Neuronal stem cell (in vitro differentiated cells): ENCODE data around the gene TMPRSS6.

Source experiments
- DNase-seq: peaks from one replicate; pipeline ENCODE4 v3.0.0-alpha.2; 2013; ENCODE audit warnings: low spot score
- H2AFZ ChIP-seq: one replicate; pipeline ENCODE4 v1.6.1; 2013; ENCODE audit warnings: mild to moderate bottlenecking, low read length, inconsistent platforms
- H2AK5ac ChIP-seq: 2 replicates; pipeline ENCODE4 v1.6.1; 2013; ENCODE audit warnings: low read depth, mild to moderate bottlenecking, inconsistent platforms, low read length, moderate library complexity, mixed read lengths
- H2BK120ac ChIP-seq: 2 replicates; pipeline ENCODE4 v1.6.1; 2013; ENCODE audit warnings: low read depth, mild to moderate bottlenecking, inconsistent platforms, low read length, moderate library complexity, mixed read lengths
- H2BK12ac ChIP-seq: one replicate; pipeline ENCODE4 v1.6.1; 2013; ENCODE audit warnings: low read length, inconsistent platforms
- H2BK15ac ChIP-seq: 2 replicates; pipeline ENCODE4 v1.6.1; 2013; ENCODE audit warnings: mild to moderate bottlenecking, low read length, inconsistent platforms, mixed read lengths
- H2BK5ac ChIP-seq: one replicate; pipeline ENCODE4 v1.6.1; 2013; ENCODE audit warnings: inconsistent platforms, mild to moderate bottlenecking, low read length, moderate library complexity
- H3K14ac ChIP-seq: one replicate; pipeline ENCODE4 v1.6.1; 2013; ENCODE audit warnings: low read length, inconsistent platforms
- H3K18ac ChIP-seq: 2 replicates; pipeline ENCODE4 v1.6.1; 2013; ENCODE audit warnings: low read length, inconsistent platforms
- H3K23ac ChIP-seq: 2 replicates; pipeline ENCODE4 v1.6.1; 2013; ENCODE audit warnings: low read depth, mild to moderate bottlenecking, mixed read lengths, low read length, inconsistent platforms; ENCODE audit not compliant: poor library complexity
- H3K27ac ChIP-seq: replicated peaks from 3 replicates; pipeline ENCODE4 v1.5.1; 2013; ENCODE audit warnings: low read length, inconsistent platforms
- H3K27me3 ChIP-seq, 3 experiments: 2 replicates each; pipeline ENCODE4 v1.6.1; 2013; ENCODE audit warnings: low read length in 3 of 3, mild to moderate bottlenecking in 2 of 3, inconsistent platforms in 1 of 3, low read depth in 1 of 3, mixed read lengths in 1 of 3, moderate library complexity in 1 of 3; ENCODE audit not compliant: control insufficient read depth in 3 of 3, insufficient read depth in 3 of 3
- H3K36me3 ChIP-seq, 2 donors: replicated peaks in 1 of 2; 2 replicates each; pipeline ENCODE4 v1.6.1; 2013; ENCODE audit warnings: low read length in 2 of 2; ENCODE audit not compliant: control insufficient read depth in 2 of 2, insufficient read depth in 2 of 2
- H3K4ac ChIP-seq: 2 replicates; pipeline ENCODE4 v1.6.1; 2013; ENCODE audit warnings: inconsistent platforms, mild to moderate bottlenecking, low read length, moderate library complexity
- H3K4me1 ChIP-seq, 2 donors: 1 replicate in 1 of 2; 2 replicates in 1 of 2; pipeline ENCODE4 v1.6.1; 2013; ENCODE audit warnings: low read length in 2 of 2, low read depth in 1 of 2; ENCODE audit not compliant: control insufficient read depth in 2 of 2, insufficient read depth in 1 of 2
- H3K4me2 ChIP-seq: one replicate; pipeline ENCODE4 v1.6.1; 2013; ENCODE audit warnings: mild to moderate bottlenecking, low read length, inconsistent platforms; ENCODE audit not compliant: insufficient read depth, poor library complexity, severe bottlenecking
- H3K4me3 ChIP-seq, 2 donors: 2 replicates each; pipeline ENCODE4 v1.5.1; 2013; ENCODE audit warnings: low read length in 2 of 2, mild to moderate bottlenecking in 2 of 2, inconsistent platforms in 1 of 2, moderate library complexity in 1 of 2
- H3K79me1 ChIP-seq: one replicate; pipeline ENCODE4 v1.6.1; 2013; ENCODE audit warnings: low read depth, mild to moderate bottlenecking, inconsistent platforms, low read length, moderate library complexity
- H3K9ac ChIP-seq: one replicate; pipeline ENCODE4 v1.6.1; 2013; ENCODE audit warnings: mild to moderate bottlenecking, low read depth, low read length, inconsistent platforms; ENCODE audit not compliant: poor library complexity
- H3K9me3 ChIP-seq, 2 donors: replicated peaks in 1 of 2; 2 replicates each; pipeline versions ENCODE3 to v1.6.1; 2013; ENCODE audit warnings: low read length in 2 of 2, mild to moderate bottlenecking in 2 of 2, inconsistent platforms in 1 of 2, low read depth in 1 of 2, mixed read lengths in 1 of 2, moderate library complexity in 1 of 2; ENCODE audit not compliant: control insufficient read depth in 2 of 2, insufficient read depth in 1 of 2
- H4K8ac ChIP-seq: one replicate; pipeline ENCODE4 v1.6.1; 2013; ENCODE audit warnings: low read depth, mild to moderate bottlenecking, inconsistent platforms, low read length, moderate library complexity
- H4K91ac ChIP-seq: one replicate; pipeline ENCODE4 v1.6.1; 2013; ENCODE audit warnings: low read length, low read depth, mild to moderate bottlenecking, inconsistent platforms; ENCODE audit not compliant: poor library complexity
- WGBS, 2 donors: extraction: QIAGEN DNeasy Blood & Tissue Kit; methylation state at CpG; one replicate each; pipeline ENCODE4 v1.1.7; 2013; ENCODE audit warnings: missing lambda C conversion rate in 2 of 2, mixed read lengths in 1 of 2; ENCODE audit not compliant: insufficient read length in 2 of 2, insufficient replicate concordance in 1 of 2; ENCODE audit errors: extremely low coverage in 2 of 2; 5-methylcytosine and 5-hydroxymethylcytosine counted together

Gene TMPRSS6

GRCh38 chr22:37103151-37103550, 6.4 kb downstream of the TMPRSS6 start:
- H3K4me3 ChIP-seq, result no peak overlapping the region
- H4K8ac ChIP-seq, result no peak overlapping the region
- peak overlapping the region; percentile 56 for H2BK15ac ChIP-seq
- peak overlapping the region; percentile 9 for H3K14ac ChIP-seq
- H3K4me2 ChIP-seq, result no peak overlapping the region
- H3K79me1 ChIP-seq, result no peaks in the 10 kb centered on the region
- no peak overlapping the region for H3K9ac ChIP-seq
- WGBS, 2 donors, result no CpG with 5 or more reads among the region's 18 CpGs
- DNase-seq, result no peak
- no peaks in the 10 kb centered on the region for H3K9me3 ChIP-seq
- H3K27me3 ChIP-seq, result peaks cover 0 to 62% (median under 1%) of the 10 kb centered on the region in 3 experiments
- no peak overlapping the region for H3K4ac ChIP-seq
- no peak overlapping the region for H4K91ac ChIP-seq
- no peak overlapping the region for H3K18ac ChIP-seq
- no peaks in the 10 kb centered on the region for H3K36me3 ChIP-seq
- H3K23ac ChIP-seq, result no peak overlapping the region
- H2BK5ac ChIP-seq, result peak overlapping the region; percentile 3
- no peak overlapping the region for H3K27ac ChIP-seq
- H2AFZ ChIP-seq, result no peak overlapping the region
- H2BK120ac ChIP-seq, result no peak overlapping the region
- H3K4me1 ChIP-seq, result peaks cover 0 to 3% of the 10 kb centered on the region in 2 donors
- H2AK5ac ChIP-seq, result peak overlapping the region; percentile 35
- H2BK12ac ChIP-seq, result no peak overlapping the region

DNA sequence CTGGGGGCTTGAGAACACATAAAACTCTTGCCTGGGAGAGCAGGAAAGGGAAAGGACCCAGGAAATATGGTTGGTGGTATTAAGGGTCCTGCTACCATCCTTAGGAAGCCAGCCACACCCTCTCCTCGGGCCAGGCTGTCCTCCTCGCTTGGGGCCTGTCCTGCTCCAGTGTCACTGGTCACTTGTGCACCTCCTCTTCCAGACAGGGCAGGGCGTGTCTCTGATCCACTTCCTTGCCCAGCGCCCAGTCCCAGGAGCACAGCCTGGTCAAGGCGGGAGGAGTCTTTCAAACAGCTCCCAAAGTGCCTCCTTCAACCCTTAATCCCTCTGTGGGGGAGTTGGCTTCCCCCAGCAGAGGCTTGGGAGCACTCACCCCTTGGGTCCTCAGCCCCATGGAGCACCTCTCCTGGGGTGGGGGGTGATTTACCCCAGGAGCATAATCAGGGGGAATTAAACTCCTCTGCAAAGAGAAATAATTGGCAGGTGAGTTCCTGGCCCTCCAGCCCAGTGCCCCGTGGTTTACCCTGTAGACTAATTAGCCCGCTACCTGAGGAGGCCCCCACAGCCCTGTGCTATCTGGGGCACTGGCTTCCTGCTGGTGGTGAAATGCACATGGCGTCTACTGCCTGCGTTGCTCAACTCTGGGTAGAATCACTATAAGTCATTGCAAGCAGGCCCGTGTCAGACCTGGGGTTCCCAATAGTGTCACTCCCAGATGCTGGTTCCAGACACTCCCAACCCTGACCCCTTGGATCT, 8.0 kb downstream of the TMPRSS6 start:
- Histone ChIP-seq H2AK5ac (peak overlapping the region; percentile 21), H2BK5ac (no peak overlapping the region), H4K8ac (no peak overlapping the region), H3K79me1 (no peaks in the 10 kb centered on the region), H3K9ac (no peak overlapping the region), H3K27me3 (peaks cover 0 to 57% (median 4%) of the 10 kb centered on the region in 3 experiments), H4K91ac (no peak overlapping the region), H3K4me2 (no peak overlapping the region), H2BK120ac (peak overlapping the region; percentile 25), H3K4me3 (no peak overlapping the region), H3K36me3 (no peaks in the 10 kb centered on the region), H2BK15ac (no peak overlapping the region), H3K18ac (no peak overlapping the region), H3K4ac (no peak overlapping the region), H3K27ac (no peak overlapping the region), H2BK12ac (no peak overlapping the region), H3K23ac (no peak overlapping the region), H3K9me3 (no peaks in the 10 kb centered on the region), H2AFZ (no peak overlapping the region), H3K4me1 (peaks cover 0 to 2% of the 10 kb centered on the region in 2 donors), H3K14ac (no peak overlapping the region)
- WGBS, 2 donors, result no CpG with 5 or more reads among the region's 10 CpGs
- DNase-seq, result no peak

- Histone ChIP-seq H3K36me3 (no peaks in the 10 kb centered on the region), H2BK12ac (no peak overlapping the region), H3K4me3 (no peak overlapping the region), H3K9me3 (no peaks in the 10 kb centered on the region), H3K4me1 (peaks cover 0 to 2% of the 10 kb centered on the region in 2 donors), H2BK5ac (no peak overlapping the region), H2AK5ac (peak overlapping the region; percentile 47), H2AFZ (no peak overlapping the region), H4K91ac (no peak overlapping the region), H2BK120ac (peak overlapping the region; percentile 4), H4K8ac (no peak overlapping the region), H3K9ac (no peak overlapping the region), H3K4me2 (no peak overlapping the region), H3K27me3 (peaks cover 0 to 63% (median 4%) of the 10 kb centered on the region in 3 experiments), H3K14ac (no peak overlapping the region), H2BK15ac (no peak overlapping the region), H3K79me1 (no peaks in the 10 kb centered on the region), H3K27ac (no peak overlapping the region), H3K23ac (no peak overlapping the region), H3K18ac (no peak overlapping the region), H3K4ac (no peak overlapping the region)
- no CpG with 5 or more reads among the region's 8 CpGs for WGBS, 2 donors
- no peak for DNase-seq
Observed at GRCh38 chr22:37100589-37101127, 8.9 kb downstream of the TMPRSS6 start.

DNA sequence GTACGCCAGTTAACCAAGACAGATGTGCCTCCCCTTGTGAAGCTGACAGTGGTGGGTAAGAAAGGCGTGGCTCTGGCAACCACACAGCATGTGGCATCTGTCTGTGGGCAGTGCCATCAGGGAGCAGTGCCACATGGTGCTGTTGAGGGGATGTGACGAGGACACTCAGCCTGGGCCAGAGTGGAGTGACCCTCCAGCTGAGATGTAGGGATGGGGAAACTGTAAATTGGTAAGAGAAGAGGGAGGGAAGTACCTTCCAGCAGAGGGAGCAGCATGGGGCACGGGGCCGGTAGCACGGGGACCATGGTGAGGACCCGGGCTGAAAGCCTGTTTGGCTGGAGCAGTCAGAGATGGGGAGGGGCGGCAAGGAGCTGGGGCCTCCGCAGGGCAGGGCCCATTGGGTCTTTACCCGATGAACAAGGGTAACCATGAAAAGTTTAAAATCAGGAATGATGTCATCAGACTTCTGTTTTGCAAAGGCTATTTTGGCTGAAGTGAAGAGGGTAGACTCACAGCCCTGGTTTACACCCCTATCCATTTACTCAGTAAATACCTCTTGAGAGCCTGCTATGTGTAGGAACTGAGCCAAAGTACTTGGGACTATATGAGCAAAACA, 10.4 kb downstream of the TMPRSS6 start:
- Histone ChIP-seq H2BK15ac (no peak overlapping the region), H3K4me1 (peaks cover 0 to 2% of the 10 kb centered on the region in 2 donors), H3K4me2 (no peak overlapping the region), H4K91ac (no peak overlapping the region), H2BK12ac (no peak overlapping the region), H2BK120ac (no peak overlapping the region), H3K27me3 (peaks cover 0 to 71% (median 6%) of the 10 kb centered on the region in 3 experiments), H3K4me3 (no peak overlapping the region), H3K9ac (no peak overlapping the region), H3K4ac (no peak overlapping the region), H3K23ac (peak overlapping the region; percentile 22), H3K36me3 (no peaks in the 10 kb centered on the region), H2BK5ac (no peak overlapping the region), H3K79me1 (no peaks in the 10 kb centered on the region), H3K14ac (peak overlapping the region; percentile 42), H3K9me3 (no peaks in the 10 kb centered on the region), H4K8ac (no peak overlapping the region), H3K18ac (no peak overlapping the region), H2AK5ac (peak overlapping the region; percentile 36), H2AFZ (no peak overlapping the region), H3K27ac (no peak overlapping the region)
- WGBS, 2 donors, result no CpG with 5 or more reads among the region's 10 CpGs
- DNase-seq, result no peak
